KBM-7 (cell line): ENCODE data around the gene FUBP3.
"Not testable (repeated sequence)": the region's sequence is repeated elsewhere in the genome, so short reads cannot be mapped to it uniquely, and the experiment has no call there.

Experiments used
- DNase-seq: peaks from one replicate; pipeline ENCODE4 v3.0.0-alpha.2; 2015
- in situ Hi-C: fragments of 300-500 bp; cut with MboI; formaldehyde crosslinking; loops from 2 replicates; pipeline ENCODE4 v1.14.3; 2020; ENCODE audit warnings: low sequenced_read_pairs, low pct_unique_long_range_greater_than_20kb, mixed read lengths

Gene FUBP3

GRCh38 chr9:130555061-130555460 is 24.3 kb upstream of the FUBP3 start:
- in situ Hi-C loops: no loop called here
- no peak for DNase-seq

- in situ Hi-C loops: no loop called here
Measured at GRCh38 chr9:130555968-130556367, 23.4 kb upstream of the FUBP3 start.

DNA sequence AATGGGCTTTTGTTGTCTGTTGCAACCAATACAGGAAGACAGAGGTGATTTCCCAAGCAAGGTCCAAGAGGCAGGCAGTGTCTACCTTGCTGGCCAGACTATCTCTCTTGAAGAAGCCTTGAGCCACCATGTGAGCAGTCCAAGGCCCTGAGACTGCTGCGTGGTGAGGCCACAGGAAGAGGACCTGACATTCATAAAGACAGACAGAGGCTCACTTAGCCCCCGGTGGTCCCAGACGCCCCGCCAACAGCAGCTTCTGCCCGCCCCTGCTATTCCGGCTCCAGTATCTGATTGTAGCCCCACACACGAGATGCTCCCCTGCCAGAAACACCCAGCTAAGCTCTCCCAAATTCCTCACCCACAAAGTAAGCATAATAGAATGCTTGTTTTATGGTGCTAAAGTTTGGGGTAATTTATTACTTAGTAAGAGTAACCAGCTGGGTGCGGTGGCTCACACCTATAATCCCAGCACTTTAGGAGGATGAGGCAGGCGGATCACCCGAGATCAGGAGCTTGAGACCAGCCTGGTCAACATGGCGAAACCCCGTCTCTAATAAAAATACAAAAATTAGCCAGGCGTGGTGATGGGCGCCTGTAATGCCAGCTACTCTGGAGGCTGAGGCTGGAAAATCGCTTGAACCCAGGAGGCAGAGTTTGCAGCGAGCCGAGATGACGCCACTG is 22.8 kb upstream of the FUBP3 start:
- no peak for DNase-seq
- in situ Hi-C loops: no loop called here

More at GRCh38 chr9:130555968-130556367, 23.4 kb upstream of the FUBP3 start:
- no peak for DNase-seq

- in situ Hi-C loops: no loop called here
- no peak for DNase-seq
Measured at GRCh38 chr9:130557077-130557468, 22.3 kb upstream of the FUBP3 start.

- in situ Hi-C loops: no loop called here
- DNase-seq: peak; percentile 37
Measured at GRCh38 chr9:130561056-130561455, 18.3 kb upstream of the FUBP3 start.

GRCh38 chr9:130562525-130562924 is 16.9 kb upstream of the FUBP3 start:
- DNase-seq, in situ Hi-C loops: not testable (repeated sequence)

GRCh38 chr9:130563797-130564196 is 15.6 kb upstream of the FUBP3 start:
- in situ Hi-C loops: no loop called here
- DNase-seq: no peak

DNA sequence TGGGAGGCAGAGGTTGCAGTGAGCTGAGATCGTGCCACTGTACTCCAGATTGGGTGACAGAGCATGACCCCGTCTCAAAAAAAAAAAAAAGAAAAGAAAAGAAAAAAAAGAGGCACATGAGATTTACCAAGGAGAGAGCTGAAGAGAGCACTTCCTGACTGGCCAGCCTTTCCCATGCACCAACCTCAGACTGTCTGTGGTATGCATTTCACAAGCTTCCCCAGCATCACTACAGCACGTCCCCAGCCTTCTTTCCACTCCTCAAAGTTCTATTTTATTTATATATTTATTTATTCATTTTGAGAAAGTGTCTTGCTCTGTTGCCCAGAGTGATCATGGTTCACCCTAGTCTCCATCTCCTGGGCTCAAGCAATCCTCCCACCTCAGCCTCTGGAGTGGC is 13.6 kb upstream of the FUBP3 start:
- no peak for DNase-seq
- in situ Hi-C loops: no loop called here

- in situ Hi-C loops: no loop called here
- no peak for DNase-seq
Measured at GRCh38 chr9:130570208-130570607, 9.2 kb upstream of the FUBP3 start.

GRCh38 chr9:130575514-130575913 is 3.9 kb upstream of the FUBP3 start:
- DNase-seq: no peak
- in situ Hi-C loops: no loop called here

DNA sequence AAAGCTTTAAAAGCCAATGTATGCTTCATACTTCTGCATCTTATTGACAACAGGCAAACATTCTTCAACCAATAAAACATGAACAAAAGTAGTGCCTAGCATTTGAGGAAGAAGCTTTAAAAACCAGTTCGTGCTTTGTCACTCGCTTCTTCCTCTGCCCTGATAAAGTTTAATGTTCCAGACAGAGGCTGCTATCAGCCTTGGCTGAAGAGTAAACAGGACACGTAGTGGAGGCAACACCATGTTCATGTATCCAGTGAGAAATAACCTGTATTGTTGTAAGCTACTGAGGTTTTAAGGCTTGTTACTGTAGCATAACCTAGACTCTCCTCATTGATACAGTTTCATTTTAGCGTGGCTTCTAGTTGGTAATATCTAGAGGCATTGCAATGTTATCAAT is 3.2 kb upstream of the FUBP3 start:
- peak; percentile 5 for DNase-seq
- in situ Hi-C loops: no loop called here

DNA sequence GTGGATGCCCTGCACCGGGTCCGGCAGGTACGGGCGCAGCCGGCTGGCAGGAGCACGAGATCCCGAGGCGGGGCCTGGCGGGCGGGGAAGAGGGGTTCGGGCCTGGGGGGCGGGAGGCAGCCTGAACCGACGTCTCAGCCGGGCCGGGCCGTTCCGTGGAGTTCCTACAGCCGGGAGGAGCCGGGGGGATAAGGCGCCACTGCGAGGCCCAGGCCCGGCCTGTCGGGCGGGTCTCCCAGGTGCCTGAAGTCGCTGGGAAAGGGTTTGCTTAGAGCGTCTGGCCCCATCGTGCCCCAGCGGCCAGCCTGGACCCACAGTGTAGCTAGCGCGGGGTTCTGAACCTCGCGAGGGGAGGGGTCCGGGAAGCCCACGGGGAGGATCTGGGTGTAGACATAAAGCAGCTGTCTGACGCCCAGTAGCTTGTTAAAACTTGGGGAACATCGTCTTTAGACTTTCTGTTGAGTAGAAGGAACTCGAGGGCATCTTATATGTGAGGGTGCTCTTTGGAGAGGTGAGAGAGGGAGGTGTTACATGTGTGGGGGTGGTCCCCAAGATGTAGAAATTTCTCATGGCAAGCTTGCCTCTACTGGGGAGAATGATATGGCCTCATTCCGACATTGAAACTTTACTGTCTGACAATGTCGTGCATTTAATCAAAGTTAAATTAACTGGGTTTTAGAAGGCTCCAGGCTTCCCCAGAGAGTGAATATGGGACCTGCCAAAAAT is 524 bp downstream of the FUBP3 start:
- DNase-seq: peak; percentile 5
- in situ Hi-C loops: no loop called here

- no peak for DNase-seq
- in situ Hi-C loops: no loop called here
Measured at GRCh38 chr9:130581766-130582165, 2.4 kb downstream of the FUBP3 start.

- no peak for DNase-seq
- in situ Hi-C loops: no loop called here
Measured at GRCh38 chr9:130583271-130583670, 3.9 kb downstream of the FUBP3 start.

GRCh38 chr9:130587921-130588320 is 8.5 kb downstream of the FUBP3 start:
- in situ Hi-C loops: no loop called here
- no peak for DNase-seq

GRCh38 chr9:130588416-130588815 is 9.0 kb downstream of the FUBP3 start:
- in situ Hi-C loops: no loop called here
- DNase-seq: no peak

DNA sequence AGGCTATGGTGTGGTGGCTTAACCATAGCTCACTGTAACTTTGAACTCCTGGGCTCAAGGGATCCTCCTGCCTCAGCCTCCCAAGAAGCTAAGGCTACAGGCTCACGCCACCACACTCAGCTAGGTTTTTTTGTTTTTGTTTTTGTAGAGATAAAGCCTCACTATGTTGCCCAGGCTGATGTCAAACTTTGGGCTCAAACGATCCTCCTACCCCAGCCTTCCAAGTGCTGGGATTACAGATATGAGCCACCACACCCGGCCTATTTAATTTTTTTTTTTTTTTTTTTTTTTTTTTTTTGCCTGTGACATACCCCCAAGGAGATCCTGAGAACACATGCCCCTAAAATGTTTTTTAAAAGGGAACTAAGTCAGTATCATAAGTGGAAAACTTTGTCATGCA is 10.4 kb downstream of the FUBP3 start:
- DNase-seq: no peak
- in situ Hi-C loops: no loop called here

- in situ Hi-C loops: no loop called here
- no peak for DNase-seq
Measured at GRCh38 chr9:130590305-130590704, 10.9 kb downstream of the FUBP3 start.

DNA sequence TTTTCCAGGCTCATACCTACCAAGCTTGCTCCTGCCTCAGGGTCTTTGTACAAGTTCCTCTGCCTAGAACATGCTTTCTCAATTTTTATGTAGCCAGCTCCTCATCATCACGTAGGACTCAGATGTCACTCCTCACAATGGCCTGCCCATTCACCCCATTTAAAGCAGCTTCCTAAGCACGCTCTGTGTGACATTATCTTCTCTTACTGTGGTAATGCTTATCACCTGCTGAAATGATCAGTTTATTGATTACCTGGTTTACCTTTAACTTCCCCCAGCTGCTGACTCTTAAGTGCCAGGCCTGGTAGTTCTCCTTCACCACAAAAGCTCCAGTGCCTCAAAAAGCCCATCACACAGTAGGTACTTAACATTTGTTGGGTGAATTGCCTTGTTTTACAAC is 13.6 kb downstream of the FUBP3 start:
- no peak for DNase-seq
- in situ Hi-C loops: no loop called here

- DNase-seq: no peak
Measured at GRCh38 chr9:130597228-130597627, 17.9 kb downstream of the FUBP3 start.

DNA sequence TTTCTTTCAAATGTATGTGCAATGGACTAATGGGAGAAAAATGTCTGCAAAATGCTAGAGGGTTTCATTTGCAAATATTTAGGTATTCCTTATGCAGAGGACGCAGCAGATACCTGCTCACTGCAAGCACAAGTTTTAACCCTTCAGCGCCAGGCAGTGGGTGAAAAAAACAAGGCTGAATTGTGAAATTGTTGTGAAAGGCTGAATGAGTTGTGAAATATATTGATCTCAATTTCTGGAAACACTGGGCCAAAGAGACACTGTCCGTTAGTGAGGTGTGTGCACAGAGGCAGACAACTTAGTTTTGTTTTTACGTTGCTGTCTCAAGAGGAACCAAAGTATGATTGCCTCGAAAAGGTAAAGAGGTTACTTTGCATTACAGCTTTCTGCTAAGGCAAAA is 18.8 kb downstream of the FUBP3 start:
- in situ Hi-C loops: no loop called here
- no peak for DNase-seq

More at GRCh38 chr9:130597228-130597627, 17.9 kb downstream of the FUBP3 start:
- in situ Hi-C loops: no loop called here
